GM18505 (cell line): Measurements from ENCODE around the gene VWA5B2.

Experiments
- ATAC-seq: cut with Tn5 transposase; IDR thresholded peaks from one replicate; pipeline ENCODE4 v1.9.1; 2021; ENCODE audit not compliant: unreplicated experiment
- POLR2A ChIP-seq: IDR thresholded peaks from 4 replicates; pipeline ENCODE4 v1.6.1; 2011; ENCODE audit warnings: borderline replicate concordance; ENCODE audit not compliant: insufficient read depth, insufficient read length; ENCODE audit errors: extremely low read depth

Gene VWA5B2

GRCh38 chr3:184284696-184285095, 55.3 kb downstream of the VWA5B2 start:
- TF ChIP-seq POLR2A, result no peak
- no peak for ATAC-seq

GRCh38 chr3:184289426-184289938, 60.1 kb downstream of the VWA5B2 start:
- TF ChIP-seq POLR2A, result no peak
- no peak for ATAC-seq

GRCh38 chr3:184290331-184290730, 60.9 kb downstream of the VWA5B2 start:
- ATAC-seq, result no peak

GRCh38 chr3:184291044-184291737, 61.8 kb downstream of the VWA5B2 start:
- no peak for TF ChIP-seq POLR2A

More at GRCh38 chr3:184290331-184290730, 60.9 kb downstream of the VWA5B2 start:
- TF ChIP-seq POLR2A, result no peak

More at GRCh38 chr3:184291044-184291737, 61.8 kb downstream of the VWA5B2 start:
- no peak for ATAC-seq
